Transverse colon (tissue), 4 donors: ENCODE results near the gene SETD3. TPM values are rescaled to one million over a fixed set of nuclear protein-coding genes. Genes with fewer than 3 reads are reported as not detected.

Source experiments
- DNase-seq: peaks from one replicate; pipeline ENCODE4 v3.0.0-alpha.2; 2019
- H3K27ac ChIP-seq, 4 donors: fragments of 200-600 bp; sonication (generic); 2 replicates each; pipeline ENCODE4 v1.5.1; 2016 to 2018; ENCODE audit warnings: inconsistent platforms in 4 of 4
- H3K27me3 ChIP-seq: fragments of 200-600 bp; sonication (generic); 2 replicates; pipeline ENCODE4 v1.5.1; 2017; ENCODE audit warnings: inconsistent platforms
- H3K36me3 ChIP-seq, 4 donors: fragments of 200-600 bp; sonication (generic); 2 replicates each; pipeline ENCODE4 v1.5.1; 2017 to 2019; ENCODE audit warnings: inconsistent platforms in 4 of 4
- H3K4me1 ChIP-seq, 4 donors: fragments of 200-600 bp; sonication (generic); 2 replicates each; pipeline ENCODE4 v1.5.1; 2017 to 2020; ENCODE audit warnings: inconsistent platforms in 4 of 4
- H3K4me3 ChIP-seq, 4 donors: fragments of 200-600 bp; sonication (generic); 1 replicate in 1 of 4; 2 replicates in 3 of 4; pipeline versions ENCODE4 v1.5.1 to v1.6.1; 2017 to 2019; ENCODE audit warnings: inconsistent platforms in 4 of 4
- H3K9me3 ChIP-seq, 2 donors: fragments of 200-600 bp; sonication (generic); 2 replicates each; pipeline ENCODE4 v1.5.1; 2017 to 2019; ENCODE audit warnings: inconsistent platforms in 2 of 2
- EP300 ChIP-seq: sonication (generic); formaldehyde crosslinking; IDR thresholded peaks from one replicate; pipeline ENCODE4 v1.6.1; 2017; ENCODE audit warnings: antibody characterized with exemption, low read depth
- POLR2A ChIP-seq: fragments of 450-650 bp; IDR thresholded peaks from one replicate; pipeline ENCODE4 v1.6.1; 2016; ENCODE audit warnings: antibody characterized with exemption, mild to moderate bottlenecking, moderate library complexity
- POLR2AphosphoS5 ChIP-seq, 3 donors: sonication (generic); formaldehyde crosslinking; IDR thresholded peaks; one replicate each; pipeline ENCODE4 v1.6.1; 2016; ENCODE audit warnings: antibody characterized with exemption in 3 of 3
- WGBS, 2 donors: methylation state at CpG; one replicate each; pipeline ENCODE4 v1.1.5; 2018; ENCODE audit warnings: low coverage in 1 of 2; 5-methylcytosine and 5-hydroxymethylcytosine counted together
- in situ Hi-C, 4 donors: fragments of 200-750 bp; cut with MboI; loops; one replicate each; pipeline versions ENCODE4 v1.15.0 to v1.15.1; 2017; ENCODE audit warnings: low sequenced_read_pairs in 3 of 4, low pct_ligation_motif_present in 1 of 4, low pct_unique_long_range_greater_than_20kb in 1 of 4
- intact Hi-C: fragments of 100-400 bp; cut with DNase I; formaldehyde crosslinking; loops from one replicate; pipeline ENCODE4 v1.15.1; 2023; ENCODE audit warnings: low total_unique reads
- total RNA-seq, 4 donors: library from RNA; depleted of rRNA; stranded (reverse); fragments of >200 nt; gene quantifications; one replicate each; pipeline ENCODE4 v1.1.0, GENCODE V29; 2016
- TF ChIP-seq, protein P1 (sequence below), 5 experiments: fragments of 200-600 bp in 3 of 5; fragments of 450-650 bp in 2 of 5; sonication (generic) in 3 of 5; IDR thresholded peaks; 1 replicate in 2 of 5; 2 replicates in 3 of 5; pipeline ENCODE4 v1.5.1; 2016 to 2017; ENCODE audit warnings: antibody characterized with exemption in 5 of 5, inconsistent platforms in 3 of 5, mild to moderate bottlenecking in 2 of 5, moderate library complexity in 1 of 5

The SETD3 gene
- total RNA-seq, 4 donors from 2014 or later = 50.1 to 224 (median 68.8) TPM

DNA sequence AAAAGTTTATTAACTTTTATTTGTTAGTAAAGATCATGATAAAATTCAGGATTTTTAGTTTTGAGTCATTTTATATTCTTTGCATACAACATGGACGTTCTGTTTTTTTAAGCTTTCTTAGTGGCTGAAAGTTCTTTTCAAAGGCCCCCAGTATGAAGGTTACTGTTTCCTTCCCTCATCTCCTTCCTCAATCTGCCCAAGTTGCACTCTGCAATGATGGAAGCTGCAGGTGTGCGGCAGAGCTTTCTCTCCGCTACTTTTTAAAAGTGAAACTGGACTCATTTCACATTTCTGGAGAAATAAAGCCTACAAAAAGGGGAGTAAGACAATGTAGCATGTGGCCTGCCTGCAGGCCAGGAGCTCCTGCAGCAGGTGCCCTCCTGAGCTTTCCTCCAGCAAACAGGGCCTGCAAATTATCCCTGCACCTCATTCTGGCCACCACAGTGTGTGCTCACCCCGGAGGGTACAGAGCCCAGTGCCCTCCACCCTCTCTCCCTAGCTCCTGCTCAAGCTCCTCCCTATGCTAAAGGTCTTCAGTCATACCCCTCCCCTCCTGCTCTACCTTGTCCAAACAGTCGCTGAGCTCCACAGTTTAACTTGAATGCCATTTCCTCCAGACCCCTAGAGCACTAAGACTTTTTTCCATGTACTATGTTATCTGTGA lies 78.9 kb downstream of the SETD3 start:
- Histone ChIP-seq H3K36me3 (peaks cover 0 to 52% (median 21%) of the 10 kb centered on the region in 4 donors), H3K9me3 (no peaks in the 10 kb centered on the region), H3K27ac (no peak overlapping the region), H3K4me1 (no peaks in the 10 kb centered on the region), H3K27me3 (no peaks in the 10 kb centered on the region), H3K4me3 (no peak overlapping the region)
- DNase-seq = no peak
- in situ Hi-C loops (no loop called here), intact Hi-C loops (no loop called here)
- WGBS, 2 donors = 58 to 73% methylated on average over 4 to 5 of the region's 5 CpGs
- TF ChIP-seq, protein P1, sequence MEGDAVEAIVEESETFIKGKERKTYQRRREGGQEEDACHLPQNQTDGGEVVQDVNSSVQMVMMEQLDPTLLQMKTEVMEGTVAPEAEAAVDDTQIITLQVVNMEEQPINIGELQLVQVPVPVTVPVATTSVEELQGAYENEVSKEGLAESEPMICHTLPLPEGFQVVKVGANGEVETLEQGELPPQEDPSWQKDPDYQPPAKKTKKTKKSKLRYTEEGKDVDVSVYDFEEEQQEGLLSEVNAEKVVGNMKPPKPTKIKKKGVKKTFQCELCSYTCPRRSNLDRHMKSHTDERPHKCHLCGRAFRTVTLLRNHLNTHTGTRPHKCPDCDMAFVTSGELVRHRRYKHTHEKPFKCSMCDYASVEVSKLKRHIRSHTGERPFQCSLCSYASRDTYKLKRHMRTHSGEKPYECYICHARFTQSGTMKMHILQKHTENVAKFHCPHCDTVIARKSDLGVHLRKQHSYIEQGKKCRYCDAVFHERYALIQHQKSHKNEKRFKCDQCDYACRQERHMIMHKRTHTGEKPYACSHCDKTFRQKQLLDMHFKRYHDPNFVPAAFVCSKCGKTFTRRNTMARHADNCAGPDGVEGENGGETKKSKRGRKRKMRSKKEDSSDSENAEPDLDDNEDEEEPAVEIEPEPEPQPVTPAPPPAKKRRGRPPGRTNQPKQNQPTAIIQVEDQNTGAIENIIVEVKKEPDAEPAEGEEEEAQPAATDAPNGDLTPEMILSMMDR (IDR thresholded peaks at IDR 0.05) = no peak
- TF ChIP-seq EP300 = no peak

DNA sequence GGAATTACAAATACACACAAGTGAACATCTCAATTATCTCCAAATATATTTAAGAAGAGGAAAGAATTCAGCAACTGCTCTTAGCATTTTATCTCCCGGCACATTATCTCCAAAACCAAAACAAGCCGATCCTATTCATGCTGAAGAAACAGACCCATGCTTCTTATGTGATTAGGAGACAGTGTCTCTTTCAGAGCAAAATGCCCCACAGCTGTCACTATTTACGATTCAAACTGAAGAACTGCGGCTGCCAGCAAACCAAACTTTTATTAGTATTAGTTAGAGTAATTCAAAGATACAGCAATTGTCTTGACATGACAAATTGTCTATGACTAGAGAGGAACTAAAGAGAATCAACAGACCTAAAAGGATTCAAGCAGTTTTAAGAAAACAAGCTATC lies 79.4 kb downstream of the SETD3 start:
- Histone ChIP-seq H3K9me3 (no peaks in the 10 kb centered on the region), H3K36me3 (peaks cover 0 to 55% (median 21%) of the 10 kb centered on the region in 4 donors), H3K4me3 (no peak overlapping the region), H3K4me1 (no peaks in the 10 kb centered on the region), H3K27ac (no peak overlapping the region), H3K27me3 (no peaks in the 10 kb centered on the region)
- in situ Hi-C loops = no loop called here
- TF ChIP-seq EP300 (no peak), POLR2AphosphoS5 (IDR thresholded peaks at IDR 0.05) (no peak), POLR2A (no peak)
- TF ChIP-seq, protein P1 (IDR thresholded peaks at IDR 0.05) = no peak
- no peak for DNase-seq
- intact Hi-C loops = no loop called here
- WGBS, 2 donors = 70 to 82% methylated on average over 4 of the region's 4 CpGs

DNA sequence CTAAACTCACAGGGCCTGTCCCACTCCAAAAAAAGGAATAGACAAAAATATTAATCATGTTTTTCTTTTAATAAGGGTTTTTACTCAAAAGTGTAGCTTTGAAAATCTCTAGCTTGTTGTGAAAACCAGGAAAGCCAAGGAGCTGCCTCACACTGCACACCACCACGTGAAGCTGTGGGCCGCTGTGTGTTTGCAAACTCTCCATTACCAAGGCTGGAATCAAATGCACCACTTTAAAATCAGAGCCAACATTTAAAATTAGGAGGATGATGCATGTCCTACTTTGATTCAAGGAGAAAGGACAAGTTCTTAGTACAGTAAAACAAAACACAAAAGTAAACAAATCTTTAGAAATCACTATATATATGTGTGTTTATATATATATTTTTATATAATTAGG lies 83.0 kb downstream of the SETD3 start:
- 92 to 94% methylated on average over 2 of the region's 2 CpGs for WGBS, 2 donors
- Histone ChIP-seq H3K9me3 (no peaks in the 10 kb centered on the region), H3K27me3 (no peaks in the 10 kb centered on the region), H3K4me1 (no peaks in the 10 kb centered on the region), H3K4me3 (no peak overlapping the region), H3K27ac (no peak overlapping the region), H3K36me3 (peaks cover 0 to 36% (median 16%) of the 10 kb centered on the region in 4 donors)
- TF ChIP-seq, protein P1 (IDR thresholded peaks at IDR 0.05) = no peak
- TF ChIP-seq POLR2A (no peak), POLR2AphosphoS5 (IDR thresholded peaks at IDR 0.05) (no peak), EP300 (no peak)
- DNase-seq = no peak
- intact Hi-C loops (no loop called here), in situ Hi-C loops (no loop called here)

DNA sequence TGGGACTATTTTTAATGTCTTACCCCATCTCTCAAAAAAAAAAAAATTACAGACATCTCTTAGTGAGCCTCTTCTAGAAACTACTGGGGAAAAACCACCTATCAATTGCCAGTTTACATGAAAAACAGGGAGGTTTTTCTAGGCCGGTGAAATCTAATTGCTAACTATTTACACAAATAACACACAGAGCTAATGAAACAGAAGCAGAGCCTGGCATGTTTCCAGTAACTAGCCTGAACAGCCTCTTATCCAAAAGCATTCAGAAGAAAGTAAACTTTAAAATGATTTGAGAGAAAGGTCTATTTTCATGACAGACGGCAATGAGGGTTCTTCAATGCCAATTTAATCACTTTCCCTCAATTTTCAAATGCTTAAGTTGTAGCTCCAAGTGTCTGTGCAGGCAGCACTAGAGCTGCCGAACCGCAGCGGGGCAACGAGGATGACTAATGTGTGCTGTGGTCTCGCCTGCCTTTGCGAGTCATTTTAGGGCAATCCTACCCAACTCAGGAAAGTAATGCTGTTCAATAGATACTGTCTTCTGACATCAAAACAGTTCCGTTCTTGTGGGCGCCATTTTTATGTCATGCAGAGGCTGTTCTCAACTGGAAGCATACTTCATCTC lies 84.6 kb downstream of the SETD3 start:
- 75 to 89% methylated on average over 3 to 10 of the region's 10 CpGs for WGBS, 2 donors
- Histone ChIP-seq H3K9me3 (no peaks in the 10 kb centered on the region), H3K36me3 (peaks cover 0 to 36% (median 16%) of the 10 kb centered on the region in 4 donors), H3K4me1 (no peaks in the 10 kb centered on the region), H3K4me3 (no peak overlapping the region), H3K27me3 (no peaks in the 10 kb centered on the region), H3K27ac (no peak overlapping the region)
- DNase-seq = no peak
- intact Hi-C loops (no loop called here), in situ Hi-C loops (no loop called here)
- TF ChIP-seq, protein P1 (IDR thresholded peaks at IDR 0.05) = no peak
- TF ChIP-seq POLR2AphosphoS5 (IDR thresholded peaks at IDR 0.05) (no peak), EP300 (no peak)
